HL-60/S4 treated with phorbol 12-myristate 13-acetate at 8.2 ng/mL for 4 days and 3 days (cell line): ENCODE data around the gene APPL2.
"Not testable (repeated sequence)": the region's sequence is repeated elsewhere in the genome, so short reads cannot be mapped to it uniquely, and the experiment has no call there.

ENCODE experiments used
- in situ Hi-C: fragments of 300-500 bp; cut with MboI; formaldehyde crosslinking; loops from 2 replicates; pipeline ENCODE4 v1.15.0; 2022; ENCODE audit warnings: low sequenced_read_pairs

Gene APPL2

DNA sequence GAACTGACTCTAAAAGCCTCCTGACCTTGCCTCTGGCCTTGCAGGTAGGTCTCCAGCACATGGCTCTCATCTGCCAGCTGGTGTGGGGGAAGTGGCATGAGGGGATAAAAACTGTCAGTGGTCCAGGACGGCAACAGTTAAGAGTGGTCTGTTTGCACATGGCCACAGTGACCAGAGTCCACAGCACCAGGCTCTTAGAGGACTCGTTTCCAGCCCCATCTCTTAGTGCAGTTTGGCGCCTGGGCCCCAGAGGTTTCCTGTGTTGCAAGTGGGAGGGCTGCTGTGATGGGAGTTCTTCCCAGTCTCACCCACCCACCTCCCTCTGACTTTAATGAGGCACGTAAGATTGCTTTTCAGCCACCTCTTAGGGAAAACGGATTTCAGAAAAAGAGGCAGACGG lies 37.0 kb downstream of the APPL2 start:
- in situ Hi-C loops: no loop called here

DNA sequence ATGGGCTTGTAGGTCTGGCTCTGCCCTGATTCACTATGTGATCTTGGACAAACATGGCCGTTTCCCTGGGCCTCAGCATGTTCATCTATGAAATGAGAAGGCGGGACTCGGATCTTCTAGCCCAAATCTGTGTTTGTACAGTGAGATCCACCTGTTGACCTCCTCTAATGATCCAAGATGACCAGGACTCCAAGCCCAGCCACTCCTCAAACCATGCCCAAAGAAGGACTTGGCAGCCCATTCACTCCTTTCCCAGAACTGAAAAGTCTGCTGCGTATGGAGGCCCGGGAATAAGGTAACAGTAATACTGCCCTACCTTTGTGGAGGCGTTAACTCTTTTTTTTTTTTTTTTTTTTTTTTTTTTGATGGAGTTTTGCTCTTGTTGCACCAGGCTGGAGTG lies 39.9 kb downstream of the APPL2 start:
- in situ Hi-C loops: no loop called here

DNA sequence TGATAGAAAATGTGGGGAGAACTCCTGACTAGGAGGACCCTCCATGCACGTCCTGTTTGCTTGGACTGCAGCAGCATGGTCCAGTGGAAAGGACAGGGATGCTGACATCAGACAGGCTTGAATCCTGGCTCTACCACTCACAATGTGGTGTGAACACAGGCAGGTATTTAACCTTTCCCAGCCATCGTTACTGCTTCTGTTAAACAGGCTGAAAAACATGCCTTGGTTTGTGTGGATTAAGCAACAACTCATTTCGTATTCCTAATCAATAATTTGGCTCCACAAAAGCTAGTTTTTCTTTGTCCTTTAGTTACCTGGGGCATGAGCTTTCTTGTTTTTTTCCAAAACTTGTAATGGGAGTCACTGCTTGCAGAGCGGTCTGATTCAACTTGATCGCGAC lies 41.0 kb downstream of the APPL2 start:
- in situ Hi-C loops: no loop called here

DNA sequence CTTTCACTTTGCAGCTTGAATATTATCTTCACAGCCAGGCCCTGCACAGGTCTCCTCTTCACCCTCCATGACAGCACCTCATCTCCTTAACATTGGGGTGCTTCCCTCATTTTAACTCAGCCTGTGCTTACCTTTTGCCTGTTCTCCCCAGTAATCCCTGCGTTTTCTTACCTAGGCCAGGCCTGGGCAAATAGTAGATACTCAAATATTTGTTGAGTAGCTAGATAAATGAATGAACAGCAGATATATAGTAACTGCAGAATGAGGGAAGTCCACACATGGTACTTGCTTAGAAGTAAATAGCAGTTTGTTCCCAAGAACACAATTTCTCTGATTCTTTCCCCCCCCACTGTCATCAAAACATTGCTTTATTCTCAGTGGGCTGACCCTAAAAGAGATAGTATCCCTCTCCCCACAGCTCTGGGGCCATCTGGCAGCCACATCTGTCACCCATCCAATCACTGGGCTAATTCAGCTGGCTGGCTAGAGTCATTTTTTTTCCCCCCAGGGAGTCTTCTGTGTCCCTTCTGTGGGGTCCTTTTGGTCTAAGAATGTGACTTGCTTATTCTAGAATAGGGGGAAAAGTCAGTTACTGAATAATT lies 43.2 kb downstream of the APPL2 start:
- in situ Hi-C loops: no loop called here

DNA sequence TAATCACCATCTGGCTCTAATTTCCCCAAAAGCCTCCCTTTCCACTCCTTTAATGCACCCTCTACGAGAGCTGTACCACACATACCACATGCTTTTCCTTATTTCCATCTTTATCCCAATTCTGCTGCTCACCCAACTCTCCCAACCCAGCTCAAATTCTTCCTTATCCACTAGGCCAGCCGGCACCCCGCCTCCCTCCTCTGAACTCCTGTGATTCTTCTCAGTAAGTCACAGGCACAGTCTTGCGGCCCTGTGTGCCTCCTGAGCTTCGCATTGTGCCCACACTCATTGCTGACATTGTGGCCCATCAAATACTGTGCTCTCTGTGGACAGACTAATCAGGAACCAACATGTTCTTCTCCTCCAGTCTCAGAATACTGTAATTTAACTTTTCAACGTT lies 45.4 kb downstream of the APPL2 start:
- in situ Hi-C loops: no loop called here

DNA sequence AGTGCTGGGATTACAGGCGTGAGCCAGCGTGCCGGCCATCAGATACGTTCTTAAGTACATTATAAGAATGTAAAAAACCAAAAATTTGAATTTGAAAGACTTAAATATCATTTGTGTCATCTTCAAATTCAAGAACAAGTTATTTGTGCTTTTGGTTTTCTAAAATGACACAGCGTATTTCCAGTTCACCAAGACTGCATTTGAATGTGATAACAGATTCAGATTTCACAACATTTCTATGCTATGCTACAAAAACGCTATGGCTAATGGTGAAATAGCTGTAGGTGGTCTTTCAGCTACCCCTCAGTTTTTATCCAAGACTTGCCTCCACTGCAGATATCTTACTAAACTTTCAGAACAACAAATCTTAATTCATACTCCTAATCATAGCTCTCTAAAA lies 46.7 kb downstream of the APPL2 start:
- in situ Hi-C loops: no loop called here

DNA sequence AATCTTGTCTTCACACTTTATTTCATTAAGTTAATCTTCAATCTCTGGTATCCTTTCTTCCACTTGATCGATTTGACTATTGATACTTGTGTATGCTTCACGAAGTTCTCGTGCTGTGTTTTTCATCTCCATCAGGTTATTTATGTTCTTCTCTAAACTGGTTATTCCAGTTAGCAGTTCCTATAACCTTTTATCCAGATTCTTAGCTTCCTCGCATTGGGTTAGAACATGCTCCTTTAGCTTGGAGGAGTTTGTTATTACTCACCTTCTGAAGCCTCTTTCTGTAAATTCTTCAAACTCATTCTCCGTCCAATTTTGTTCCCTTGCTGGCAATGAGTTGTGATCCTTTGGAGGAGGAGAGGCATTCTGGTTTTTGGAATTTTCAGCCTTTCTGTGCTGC lies 52.0 kb downstream of the APPL2 start:
- in situ Hi-C loops: not testable (repeated sequence)

DNA sequence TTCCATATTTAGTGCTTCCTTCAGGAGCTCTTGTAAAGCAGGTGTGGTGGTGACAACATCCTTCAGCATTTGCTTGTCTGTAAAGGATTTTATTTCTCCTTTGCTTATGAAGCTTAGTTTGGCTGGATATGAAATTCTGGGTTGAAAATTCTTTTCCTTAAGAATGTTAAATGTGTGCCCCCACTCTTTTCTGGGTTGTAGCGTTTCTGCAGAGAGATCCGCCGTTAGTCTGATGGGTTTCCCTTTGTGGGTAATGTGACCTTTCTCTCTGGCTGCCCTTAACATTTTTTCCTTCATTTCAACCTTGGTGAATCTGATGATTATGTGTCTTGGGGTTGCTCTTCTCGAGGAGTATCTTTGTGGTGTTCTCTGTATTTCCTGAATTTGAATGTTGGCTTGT lies 52.6 kb downstream of the APPL2 start:
- in situ Hi-C loops: not testable (repeated sequence)

DNA sequence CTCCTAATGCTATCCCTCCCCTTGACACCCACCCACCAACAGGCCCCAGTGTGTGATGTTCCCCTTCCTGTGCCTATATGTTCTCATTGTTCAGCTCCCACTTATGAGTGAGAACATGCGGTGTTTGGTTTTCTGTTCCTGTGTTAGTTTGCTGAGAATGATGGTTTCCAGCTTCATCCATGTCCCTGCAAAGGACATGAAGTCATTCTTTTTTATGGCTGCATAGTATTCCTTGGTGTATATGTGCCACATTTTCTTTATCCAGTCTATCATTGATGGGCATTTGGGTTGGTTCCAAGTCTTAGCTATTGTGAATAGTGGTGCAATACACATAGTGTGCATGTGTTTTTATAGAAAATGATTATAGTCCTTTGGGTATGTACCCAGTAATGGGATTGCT lies 56.9 kb downstream of the APPL2 start:
- in situ Hi-C loops: not testable (repeated sequence)

DNA sequence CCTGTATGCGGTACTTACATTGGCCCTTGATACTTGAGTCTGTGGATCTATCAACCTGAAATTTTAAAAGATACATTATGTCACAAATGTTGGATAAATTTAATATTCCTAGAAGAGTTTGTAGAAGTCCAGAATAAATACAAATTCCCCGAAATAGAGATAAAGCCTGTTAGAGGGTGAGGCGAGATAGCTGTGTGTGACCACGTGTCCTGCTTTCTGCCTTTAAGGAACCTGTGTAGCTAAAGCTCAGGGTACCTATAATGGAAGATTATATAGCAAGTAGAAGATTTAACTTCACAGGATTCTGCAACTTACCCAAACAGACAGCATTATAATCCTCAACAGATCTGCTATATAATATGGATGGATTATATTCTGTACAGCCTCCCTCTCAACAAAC lies 58.8 kb downstream of the APPL2 start:
- in situ Hi-C loops: no loop called here

DNA sequence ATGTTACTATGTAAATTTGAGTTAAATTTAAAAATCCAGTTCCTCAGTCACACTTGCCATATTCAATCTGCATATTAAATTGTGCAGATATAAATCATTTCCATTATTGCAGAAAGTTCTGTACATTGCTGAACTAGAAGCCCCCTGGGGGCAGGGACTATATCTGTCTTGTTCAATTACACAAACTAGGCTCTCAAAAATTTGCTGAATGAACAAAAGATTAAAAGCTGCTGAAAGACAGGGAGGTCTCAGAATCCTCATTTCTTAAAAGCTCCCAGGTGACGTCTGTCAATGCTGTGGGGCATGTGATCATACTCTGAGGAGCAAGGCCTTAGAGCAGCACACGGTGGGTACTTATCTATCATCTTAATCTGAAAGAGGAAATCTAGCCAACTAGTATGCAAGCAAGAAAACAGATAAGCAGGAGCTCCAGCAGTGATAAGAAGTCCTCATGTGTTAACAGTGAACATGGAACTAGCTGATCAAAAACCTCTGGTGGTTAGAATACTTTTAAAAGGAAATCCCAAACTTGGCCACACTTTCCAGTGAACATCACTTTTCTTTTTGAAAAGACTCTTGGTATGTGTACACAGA lies 60.5 kb downstream of the APPL2 start:
- in situ Hi-C loops: no loop called here

DNA sequence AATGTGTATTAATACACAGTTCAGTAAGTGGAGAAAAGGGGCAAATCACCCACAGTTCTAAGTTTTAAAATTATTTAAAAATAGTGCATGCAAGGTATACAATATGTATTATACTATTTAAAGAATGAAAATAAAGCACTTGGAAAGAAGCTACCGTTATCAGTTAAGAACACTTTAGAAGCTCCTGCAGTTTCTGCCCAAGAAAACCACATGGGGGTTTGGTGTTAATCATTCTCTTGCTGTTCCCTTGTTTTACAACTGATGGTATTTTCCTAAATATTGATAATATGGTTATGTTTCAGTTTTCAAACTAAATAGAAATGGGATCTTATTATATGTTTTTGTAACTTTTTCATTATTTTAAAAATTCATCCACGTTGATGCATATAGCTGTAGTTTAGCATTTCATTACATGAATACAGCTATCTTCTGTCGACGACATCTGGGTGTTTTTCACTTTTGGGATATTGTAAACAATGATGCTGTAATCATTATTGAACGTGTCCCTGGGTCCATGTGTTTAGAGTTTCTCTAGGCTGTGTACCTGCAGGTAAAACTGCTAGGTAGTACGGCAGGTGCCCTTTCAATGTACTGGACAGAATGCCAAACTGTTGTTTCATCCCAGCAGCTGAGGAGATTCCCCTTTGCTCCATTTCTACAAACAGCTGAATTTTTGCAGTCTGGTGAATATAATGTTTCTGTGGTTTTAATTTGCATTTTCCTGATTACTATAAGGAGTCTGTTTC lies 64.1 kb downstream of the APPL2 start:
- in situ Hi-C loops: no loop called here

DNA sequence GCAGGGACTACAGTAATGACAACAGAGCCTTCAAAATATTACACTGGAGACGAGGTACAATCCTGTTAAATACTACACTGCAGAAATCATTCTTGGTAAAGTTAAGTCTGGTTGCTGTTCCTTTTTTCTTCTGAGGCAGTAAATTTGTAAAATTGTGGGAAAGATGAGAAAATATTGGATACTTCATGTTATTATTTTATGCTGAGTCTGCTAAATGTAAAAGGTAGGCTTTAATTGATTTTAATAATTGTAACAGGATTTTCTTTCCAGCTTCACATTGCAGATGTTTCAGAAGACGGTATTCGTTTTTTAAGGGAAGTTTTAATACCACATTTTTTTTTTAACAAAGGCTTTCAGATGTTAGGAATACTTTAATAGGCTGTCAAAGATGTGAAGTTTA lies 65.8 kb downstream of the APPL2 start:
- in situ Hi-C loops: no loop called here

DNA sequence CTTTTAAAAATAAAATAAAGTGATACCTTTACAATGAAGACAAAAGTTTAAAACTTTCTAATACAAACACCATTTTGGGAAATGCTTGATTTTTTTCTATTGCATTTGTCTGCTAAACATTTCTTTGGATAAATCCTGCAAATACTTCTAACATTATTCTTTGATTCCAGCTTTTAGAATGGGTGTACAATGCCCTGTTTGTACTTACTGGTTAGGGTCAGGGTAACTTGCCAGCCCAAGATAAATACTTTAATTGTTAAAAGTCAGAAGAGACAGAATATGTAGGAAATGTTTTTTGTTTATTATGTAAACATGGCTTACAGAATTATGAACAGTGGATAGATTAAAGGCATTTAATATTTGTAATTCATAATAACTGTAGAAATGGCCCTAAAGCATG lies 68.0 kb downstream of the APPL2 start:
- in situ Hi-C loops: no loop called here

DNA sequence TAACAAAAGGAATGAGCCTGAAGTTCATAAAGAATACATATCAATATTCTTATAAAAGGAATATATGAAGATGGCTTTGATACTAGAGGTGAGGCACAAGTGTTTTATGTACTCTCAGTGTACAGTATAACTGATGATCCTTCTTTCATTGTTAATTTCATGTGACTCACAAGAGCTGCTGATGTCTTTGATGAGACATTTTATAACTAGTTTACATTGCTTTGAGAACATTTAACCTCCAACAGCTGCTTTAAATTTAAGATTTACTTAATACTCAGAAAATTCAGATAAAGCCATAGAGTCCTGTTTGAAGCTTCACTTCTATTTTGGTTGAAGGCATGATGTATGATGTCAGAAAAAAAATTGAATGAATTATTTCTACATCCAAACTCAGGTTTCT lies 68.6 kb downstream of the APPL2 start:
- in situ Hi-C loops: no loop called here

DNA sequence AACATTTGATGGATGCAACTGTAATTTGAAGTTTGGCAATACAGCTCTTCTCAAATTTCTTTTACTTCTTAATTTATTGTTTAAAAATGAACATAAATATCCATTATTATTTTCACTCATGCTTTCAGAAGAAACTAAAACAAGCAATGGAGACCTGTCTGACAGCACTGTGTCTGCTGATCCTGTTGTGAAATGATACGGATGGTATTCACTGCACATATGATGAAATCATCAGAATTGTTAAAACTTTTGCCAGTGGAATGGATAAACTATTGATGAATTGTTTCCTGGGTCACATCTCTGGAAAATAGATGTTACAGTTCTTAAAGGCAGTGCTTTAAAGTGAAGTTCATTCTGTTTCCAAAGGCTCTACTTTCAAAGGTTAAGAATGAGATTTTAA lies 69.2 kb downstream of the APPL2 start:
- in situ Hi-C loops: no loop called here

DNA sequence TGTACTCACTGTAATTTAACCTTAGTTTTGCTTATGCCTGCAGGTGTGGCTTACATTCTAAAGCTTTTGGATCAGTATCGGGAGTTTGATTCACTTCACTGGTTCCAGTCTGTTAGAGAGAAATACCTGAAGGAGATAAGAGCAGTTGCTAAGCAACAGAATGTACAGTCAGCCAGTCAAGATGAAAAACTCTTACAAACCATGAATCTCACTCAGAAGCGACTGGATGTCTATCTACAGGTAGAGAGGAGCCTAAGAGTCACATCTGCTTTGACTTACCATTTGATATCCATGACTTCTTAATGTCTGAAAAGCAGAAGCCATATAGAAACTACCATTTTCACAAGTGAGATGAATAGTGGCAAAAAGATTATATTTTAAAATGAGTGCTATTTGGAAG lies 71.9 kb downstream of the APPL2 start:
- in situ Hi-C loops: no loop called here

DNA sequence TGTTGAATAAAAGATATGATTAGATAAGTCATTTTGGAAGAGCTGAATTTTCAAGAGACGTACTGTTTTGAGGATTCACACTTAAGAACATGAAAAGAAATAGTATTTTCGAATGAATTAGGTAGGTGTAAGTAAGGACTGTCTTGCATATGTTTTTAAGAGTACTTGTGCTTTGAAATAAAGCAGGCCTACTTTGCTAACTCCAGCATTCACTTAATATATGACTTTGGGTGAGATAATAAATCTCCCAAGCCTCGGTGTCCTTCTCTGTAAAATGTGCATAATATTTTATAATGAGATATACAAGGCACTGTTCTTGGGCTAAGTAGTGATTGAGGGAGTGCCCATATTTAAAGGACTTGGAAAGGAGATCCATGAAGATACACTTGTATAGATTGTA lies 73.8 kb downstream of the APPL2 start:
- in situ Hi-C loops: no loop called here

DNA sequence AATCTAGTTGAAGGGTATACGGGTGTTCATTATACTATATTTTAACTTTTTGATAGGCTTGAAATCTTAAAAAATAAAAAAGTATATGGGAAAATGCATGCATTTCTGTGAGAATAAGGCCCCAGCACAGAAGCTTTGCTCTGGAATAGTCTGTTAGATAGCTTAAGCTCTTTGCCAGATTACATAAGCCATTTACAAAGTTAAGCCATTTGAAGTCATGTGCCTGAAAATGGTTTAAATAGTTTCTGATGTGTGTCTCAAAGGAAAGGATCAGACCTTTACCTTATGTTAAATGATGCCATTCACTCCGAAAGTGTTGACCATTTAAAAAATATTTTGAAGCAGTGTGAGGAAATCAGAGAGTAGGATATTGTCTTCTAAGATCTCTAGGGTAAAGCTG lies 77.1 kb downstream of the APPL2 start:
- in situ Hi-C loops: no loop called here

DNA sequence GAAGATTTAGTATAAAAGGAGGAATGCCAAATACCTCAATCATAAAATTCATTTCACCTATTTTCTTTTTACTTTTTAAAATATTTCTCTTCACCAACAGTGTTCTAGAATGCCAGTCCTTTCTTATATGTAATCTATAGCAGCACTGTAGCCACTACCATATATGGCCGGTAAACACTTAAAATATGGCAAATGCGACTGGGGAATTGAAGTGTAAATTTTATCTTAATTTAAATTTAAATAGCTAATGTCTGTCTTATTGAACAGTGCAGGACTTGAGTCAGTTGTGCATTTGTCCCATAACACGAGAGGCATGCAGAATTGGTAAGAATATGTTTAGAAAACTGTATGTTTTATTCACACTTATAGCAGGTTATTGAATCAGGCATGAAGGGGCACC lies 78.4 kb downstream of the APPL2 start:
- in situ Hi-C loops: no loop called here

DNA sequence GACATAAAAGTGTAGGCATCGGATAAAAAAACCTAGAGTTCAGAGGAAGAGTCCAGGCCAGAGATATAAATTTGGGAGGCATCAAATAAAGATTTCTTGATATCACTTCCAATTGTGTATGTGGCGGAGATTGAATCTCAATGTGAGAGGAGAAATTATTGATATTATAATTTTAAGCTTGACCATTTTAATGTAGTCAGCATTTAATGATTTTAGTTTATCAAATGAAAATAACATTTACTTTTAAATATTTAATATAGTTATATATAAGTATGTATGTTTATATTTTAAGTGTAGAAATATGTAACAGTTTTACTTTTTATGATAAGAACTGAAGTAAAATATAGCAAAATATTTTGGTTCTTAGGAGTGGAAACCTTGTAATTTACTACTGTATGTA lies 79.7 kb downstream of the APPL2 start:
- in situ Hi-C loops: no loop called here

DNA sequence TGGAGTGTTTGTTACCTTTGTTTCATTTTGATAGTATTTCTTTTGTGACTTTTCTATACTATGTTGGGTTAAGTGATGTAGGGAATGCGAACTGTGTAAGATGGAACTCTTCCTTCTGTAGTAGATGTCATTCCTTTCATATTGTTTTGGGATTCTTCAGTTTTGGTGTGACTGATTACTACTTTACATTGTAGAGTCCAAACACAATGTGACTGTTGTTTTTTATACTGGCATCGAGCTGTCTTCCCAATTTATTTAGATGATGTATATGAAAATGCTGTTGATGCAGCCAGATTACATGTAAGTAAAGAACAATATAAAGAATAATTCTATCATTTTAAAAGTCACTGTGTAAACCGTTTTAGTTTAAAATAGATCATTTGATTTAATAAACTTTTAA lies 93.7 kb downstream of the APPL2 start:
- in situ Hi-C loops: no loop called here
